Panc1 (cell line): ENCODE results near the gene MID1IP1. TPM values are rescaled to one million over a fixed set of nuclear protein-coding genes. Genes with fewer than 3 reads are reported as not detected.

Experiments
- ATAC-seq: fragments of 200-7000 bp; cut with Tn5 transposase; 2 replicates; pipeline ENCODE4 v1.9.1; 2020; ENCODE audit warnings: mild to moderate bottlenecking, moderate library complexity
- BruUV-seq: library from RNA; stranded (reverse); fragments of 400-500 nt; replicated peaks from 2 replicates; lab custom pipeline; 2021; lab: Mats Ljungman, UMichigan
- CTCF ChIA-PET: fragments of 300-600 bp; sonication (Branson Sonifier 250); formaldehyde crosslinking; loops from one replicate; lab custom pipeline; 2022; ENCODE audit warnings: antibody characterized with exemption; lab: Charles Lee
- POLR2A ChIA-PET: fragments of 300-600 bp; sonication (Branson Sonifier 250); formaldehyde crosslinking; loops from one replicate; lab custom pipeline; 2022; ENCODE audit warnings: antibody characterized with exemption; lab: Charles Lee
- DNase-seq: peaks from one replicate; pipeline ENCODE4 v3.0.0-alpha.2; 2010; ENCODE audit warnings: low read depth, low spot score
- H3K27ac ChIP-seq: 2 replicates; pipeline ENCODE4 v1.5.1; 2011; ENCODE audit warnings: mild to moderate bottlenecking, low read length, inconsistent platforms
- H3K27me3 ChIP-seq: fragments of 200-500 bp; sonication (Bioruptor generic); 2 replicates; pipeline ENCODE4 v1.6.0; 2014; ENCODE audit warnings: low read length, inconsistent platforms; ENCODE audit not compliant: control insufficient read depth, insufficient read depth
- H3K36me3 ChIP-seq: fragments of 200-500 bp; sonication (Bioruptor generic); 2 replicates; pipeline ENCODE4 v1.5.1; 2014; ENCODE audit warnings: inconsistent platforms, mild to moderate bottlenecking, low read length, moderate library complexity; ENCODE audit not compliant: control insufficient read depth, insufficient read depth
- H3K4me1 ChIP-seq: 2 replicates; pipeline ENCODE4 v1.5.1; 2011; ENCODE audit warnings: inconsistent platforms, mild to moderate bottlenecking, low read length, moderate library complexity; ENCODE audit not compliant: control insufficient read depth, insufficient read depth
- H3K4me3 ChIP-seq, 2 experiments: 2 replicates each; pipeline ENCODE4 v1.5.1; 2011 to 2012; ENCODE audit warnings: low read depth in 2 of 2, low read length in 2 of 2, mild to moderate bottlenecking in 2 of 2, inconsistent platforms in 1 of 2, moderate library complexity in 1 of 2
- H3K9me3 ChIP-seq: fragments of 200-500 bp; sonication (Bioruptor generic); 2 replicates; pipeline ENCODE4 v1.5.1; 2014; ENCODE audit warnings: low read depth, mild to moderate bottlenecking, inconsistent platforms, low read length, moderate library complexity; ENCODE audit not compliant: control insufficient read depth, insufficient read depth
- POLR2AphosphoS5 ChIP-seq: IDR thresholded peaks from 2 replicates; pipeline ENCODE4 v1.6.1; 2012; ENCODE audit warnings: mild to moderate bottlenecking, low read depth, low read length, moderate library complexity
- SIN3A ChIP-seq: IDR thresholded peaks from 2 replicates; pipeline ENCODE4 v1.6.1; 2012; ENCODE audit warnings: low read depth, mild to moderate bottlenecking, low read length, moderate library complexity, borderline replicate concordance; ENCODE audit not compliant: insufficient read depth
- TCF7L2 ChIP-seq: IDR thresholded peaks from 2 replicates; pipeline ENCODE4 v1.6.1; 2011; ENCODE audit warnings: mild to moderate bottlenecking, low read depth, low read length, inconsistent platforms
- in situ Hi-C: cut with HindIII; loops from 2 replicates; pipeline ENCODE4 v1.10.0; 2016; ENCODE audit warnings: low sequenced_read_pairs, low pct_unique_long_range_greater_than_20kb
- intact Hi-C: fragments of 100-400 bp; cut with micrococcal nuclease; formaldehyde crosslinking; loops from one replicate; pipeline ENCODE4 v1.10.0; 2022; ENCODE audit not compliant: unreplicated experiment
- total RNA-seq: library from RNA; stranded (reverse); gene quantifications from one replicate; pipeline ENCODE4 v1.2.1, GENCODE V29; 2021; ENCODE audit not compliant: unreplicated experiment
- TF ChIP-seq, protein P1 (sequence below): fragments of 450-650 bp; IDR thresholded peaks from 2 replicates; pipeline ENCODE4 v1.5.1; 2017; ENCODE audit warnings: mild to moderate bottlenecking
- TF ChIP-seq, protein P2 (sequence below), 2 experiments: IDR thresholded peaks; 2 replicates each; pipeline ENCODE4 v1.6.1; 2011 to 2012; ENCODE audit warnings: low read depth in 2 of 2, control low read depth in 1 of 2, low read length in 1 of 2, mild to moderate bottlenecking in 1 of 2, moderate library complexity in 1 of 2; ENCODE audit not compliant: insufficient read depth in 1 of 2

MID1IP1 gene
- total RNA-seq, 1 experiment from 2014 or later = 14.0 TPM

DNA sequence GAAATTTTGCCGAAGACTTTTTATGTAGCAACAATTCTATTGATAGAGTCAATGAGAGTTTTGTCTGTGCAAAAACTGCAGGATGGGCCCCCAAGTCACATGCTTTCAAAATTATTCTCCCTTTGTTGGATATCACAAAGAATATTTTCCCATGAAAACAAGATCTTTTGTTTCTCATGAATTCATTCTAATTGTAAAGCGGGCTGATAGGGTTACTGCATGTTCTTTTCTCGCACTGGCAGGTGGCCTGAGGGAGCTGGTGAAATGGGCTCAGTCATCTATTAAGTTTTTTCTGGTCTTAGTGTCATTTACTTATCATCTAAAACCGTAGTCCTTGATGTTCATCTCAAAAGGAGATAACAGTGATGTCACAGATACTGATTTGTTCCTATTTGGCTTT is 44.2 kb downstream of the MID1IP1 start:
- TF ChIP-seq SIN3A = no peak
- TF ChIP-seq, protein P1, sequence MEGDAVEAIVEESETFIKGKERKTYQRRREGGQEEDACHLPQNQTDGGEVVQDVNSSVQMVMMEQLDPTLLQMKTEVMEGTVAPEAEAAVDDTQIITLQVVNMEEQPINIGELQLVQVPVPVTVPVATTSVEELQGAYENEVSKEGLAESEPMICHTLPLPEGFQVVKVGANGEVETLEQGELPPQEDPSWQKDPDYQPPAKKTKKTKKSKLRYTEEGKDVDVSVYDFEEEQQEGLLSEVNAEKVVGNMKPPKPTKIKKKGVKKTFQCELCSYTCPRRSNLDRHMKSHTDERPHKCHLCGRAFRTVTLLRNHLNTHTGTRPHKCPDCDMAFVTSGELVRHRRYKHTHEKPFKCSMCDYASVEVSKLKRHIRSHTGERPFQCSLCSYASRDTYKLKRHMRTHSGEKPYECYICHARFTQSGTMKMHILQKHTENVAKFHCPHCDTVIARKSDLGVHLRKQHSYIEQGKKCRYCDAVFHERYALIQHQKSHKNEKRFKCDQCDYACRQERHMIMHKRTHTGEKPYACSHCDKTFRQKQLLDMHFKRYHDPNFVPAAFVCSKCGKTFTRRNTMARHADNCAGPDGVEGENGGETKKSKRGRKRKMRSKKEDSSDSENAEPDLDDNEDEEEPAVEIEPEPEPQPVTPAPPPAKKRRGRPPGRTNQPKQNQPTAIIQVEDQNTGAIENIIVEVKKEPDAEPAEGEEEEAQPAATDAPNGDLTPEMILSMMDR = no peak
- no peak for TF ChIP-seq POLR2AphosphoS5
- no peak for TF ChIP-seq TCF7L2
- TF ChIP-seq, protein P2, sequence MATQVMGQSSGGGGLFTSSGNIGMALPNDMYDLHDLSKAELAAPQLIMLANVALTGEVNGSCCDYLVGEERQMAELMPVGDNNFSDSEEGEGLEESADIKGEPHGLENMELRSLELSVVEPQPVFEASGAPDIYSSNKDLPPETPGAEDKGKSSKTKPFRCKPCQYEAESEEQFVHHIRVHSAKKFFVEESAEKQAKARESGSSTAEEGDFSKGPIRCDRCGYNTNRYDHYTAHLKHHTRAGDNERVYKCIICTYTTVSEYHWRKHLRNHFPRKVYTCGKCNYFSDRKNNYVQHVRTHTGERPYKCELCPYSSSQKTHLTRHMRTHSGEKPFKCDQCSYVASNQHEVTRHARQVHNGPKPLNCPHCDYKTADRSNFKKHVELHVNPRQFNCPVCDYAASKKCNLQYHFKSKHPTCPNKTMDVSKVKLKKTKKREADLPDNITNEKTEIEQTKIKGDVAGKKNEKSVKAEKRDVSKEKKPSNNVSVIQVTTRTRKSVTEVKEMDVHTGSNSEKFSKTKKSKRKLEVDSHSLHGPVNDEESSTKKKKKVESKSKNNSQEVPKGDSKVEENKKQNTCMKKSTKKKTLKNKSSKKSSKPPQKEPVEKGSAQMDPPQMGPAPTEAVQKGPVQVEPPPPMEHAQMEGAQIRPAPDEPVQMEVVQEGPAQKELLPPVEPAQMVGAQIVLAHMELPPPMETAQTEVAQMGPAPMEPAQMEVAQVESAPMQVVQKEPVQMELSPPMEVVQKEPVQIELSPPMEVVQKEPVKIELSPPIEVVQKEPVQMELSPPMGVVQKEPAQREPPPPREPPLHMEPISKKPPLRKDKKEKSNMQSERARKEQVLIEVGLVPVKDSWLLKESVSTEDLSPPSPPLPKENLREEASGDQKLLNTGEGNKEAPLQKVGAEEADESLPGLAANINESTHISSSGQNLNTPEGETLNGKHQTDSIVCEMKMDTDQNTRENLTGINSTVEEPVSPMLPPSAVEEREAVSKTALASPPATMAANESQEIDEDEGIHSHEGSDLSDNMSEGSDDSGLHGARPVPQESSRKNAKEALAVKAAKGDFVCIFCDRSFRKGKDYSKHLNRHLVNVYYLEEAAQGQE (IDR thresholded peaks at IDR 0.05; ENCODE audit: insufficient read depth in 1 of 2, low read depth in 2 of 2, low read length in 1 of 2) = no peak
- Histone ChIP-seq H3K27ac (no peak overlapping the region), H3K4me3 (no peak overlapping the region), H3K9me3 (no peaks in the 10 kb centered on the region), H3K36me3 (no peaks in the 10 kb centered on the region), H3K27me3 (no peaks in the 10 kb centered on the region), H3K4me1 (no peaks in the 10 kb centered on the region)
- no TSS peak for BruUV-seq
- CTCF ChIA-PET = no interaction called here
- POLR2A ChIA-PET = no interaction called here
- in situ Hi-C loops = no loop called here
- ATAC-seq = no peak
- DNase-seq = no peak
- intact Hi-C loops = no loop called here

- Histone ChIP-seq H3K27ac (no peak overlapping the region), H3K4me3 (no peak overlapping the region), H3K4me1 (no peaks in the 10 kb centered on the region), H3K36me3 (no peaks in the 10 kb centered on the region), H3K9me3 (no peaks in the 10 kb centered on the region), H3K27me3 (no peaks in the 10 kb centered on the region)
- TF ChIP-seq, protein P2 (IDR thresholded peaks at IDR 0.05; ENCODE audit: insufficient read depth in 1 of 2, low read depth in 2 of 2, low read length in 1 of 2) = no peak
- no peak for TF ChIP-seq POLR2AphosphoS5
- TF ChIP-seq, protein P1 = no peak
- TF ChIP-seq TCF7L2 = no peak
- no peak for TF ChIP-seq SIN3A
- in situ Hi-C loops = no loop called here
- intact Hi-C loops = no loop called here
- BruUV-seq = no TSS peak
- ChIA-PET CTCF (interaction anchor here (0.6 kb wide), 1 partner anchor 304 kb away, joined by 3 read pairs; no protein-coding TSS in a partner anchor), POLR2A (no interaction called here)
- ATAC-seq (no peak), DNase-seq (no peak)
Measured at GRCh38 chrX:38847206-38847902, 46.1 kb downstream of the MID1IP1 start.
